ENCODE results near the gene CEACAM3. TPM values are rescaled to one million over a fixed set of nuclear protein-coding genes. Genes with fewer than 3 reads are reported as not detected.

CEACAM3 gene
- total and polyA plus RNA-seq, 9 of the 15 experiments (the other 6 are each of a cell fraction or from before 2014, with no cell fraction given) = not detected

- TF ChIP-seq ATF3 (IDR thresholded peaks at IDR 0.05) = peak; percentile 66; the same call in 1 of the 2 replicates
- TF ChIP-seq ATF3 (CRISPR knock-in tag; conservative IDR thresholded peaks at IDR 0.05) = no peak
- no peak for TF ChIP-seq CREB1 (IDR thresholded peaks at IDR 0.05)
- TF ChIP-seq CREB1 (CRISPR knock-in tag; IDR thresholded peaks at IDR 0.05) = no peak
- no peak for TF ChIP-seq STAT5A (IDR thresholded peaks at IDR 0.05; ENCODE audit: borderline replicate concordance, low read length)
Measured at GRCh38 chr19:41839211-41839610, 42.8 kb downstream of the CEACAM3 start (continued).

- ATAC-seq = peak; percentile 90
- DNase-seq (ENCODE audit: extremely low read depth in 1 of 4, low spot score in 3 of 4) = peak; percentile 69 to 89 (median 78)
- Histone ChIP-seq H2AFZ (ENCODE audit: low read depth, low read length) (peak overlapping the region; percentile 66), H4K20me1 (replicated peaks; ENCODE audit: control insufficient read depth, insufficient read depth, low read length) (no peaks in the 10 kb centered on the region), H3K27ac (ENCODE audit: extremely low read depth, low read depth, low read length) (peak overlapping the region; percentile 32; the same call in 1 of the 3 replicates), H3K9me3 (replicated peaks; ENCODE audit: control insufficient read depth, insufficient read depth, low read depth, low read length) (peaks cover 2% of the 10 kb centered on the region; the same call in 1 of the 2 replicates), H3K27me3 (ENCODE audit: control insufficient read depth in 2 of 2, insufficient read depth in 2 of 2, low read length in 2 of 2) (no peaks in the 10 kb centered on the region), H3K9ac (ENCODE audit: insufficient read depth in 1 of 2, low read depth in 2 of 2, low read length in 2 of 2) (no peak overlapping the region; a peak in 2 of 4 replicates), H3K4me2 (ENCODE audit: insufficient read depth, low read length) (peak overlapping the region; percentile 64), H3K9me1 (ENCODE audit: control insufficient read depth, insufficient read depth, low read length) (no peaks in the 10 kb centered on the region), H3K4me1 (replicated peaks in 1 of 2; ENCODE audit: control insufficient read depth in 2 of 2, insufficient read depth in 2 of 2, low read length in 2 of 2) (peaks cover 27 to 32% of the 10 kb centered on the region in 2 experiments; a peak in 4 of 5 replicates), H3K79me2 (ENCODE audit: control insufficient read depth, insufficient read depth, low read length) (no peaks in the 10 kb centered on the region), H3K36me3 (ENCODE audit: control insufficient read depth, insufficient read depth, low read length) (no peaks in the 10 kb centered on the region), H3K4me3 (no peak overlapping the region)
- 0% methylated on average over 6 of the region's 7 CpGs for WGBS (ENCODE audit: insufficient coverage, low coverage, missing lambda C conversion rate)
- in situ Hi-C loops (cut with MboI) = no loop called here
- peak; percentile 86 for FAIRE-seq
- CTCF ChIA-PET (ENCODE audit: low intra/inter-chr PET ratio) = no interaction called here
- intact Hi-C loops (cut with micrococcal nuclease) = loop anchor here (2.0 kb wide), 1 partner anchor 17 kb away; the partner anchor contains the start of gene RPS19
- no TSS peak for BruUV-seq (replicated peaks)
- POLR2A ChIA-PET = interaction anchor here (0.6 to 2.3 kb wide), 4 partner anchors 17 to 268 kb away, joined by 3 to 23 read pairs (median 4); partner anchors contain the start of gene RPS19
- 0 out of 2 replicates have a peak, but pooled peaks have one; percentile 28 for TF ChIP-seq ZEB2 (IDR thresholded peaks at IDR 0.05)
- no peak for TF ChIP-seq MBD2 (IDR thresholded peaks at IDR 0.05; ENCODE audit: borderline replicate concordance, low read depth)
- no peak for TF ChIP-seq NFIC (IDR thresholded peaks at IDR 0.05)
- peak; percentile 86 for TF ChIP-seq HMBOX1 (IDR thresholded peaks at IDR 0.05)
- TF ChIP-seq ZNF766 (CRISPR knock-in tag; conservative IDR thresholded peaks at IDR 0.05) = peak; percentile 81
- TF ChIP-seq RB1 (IDR thresholded peaks at IDR 0.05; ENCODE audit: low read depth) = no peak
- TF ChIP-seq HDAC8 (tag; IDR thresholded peaks at IDR 0.05) = no peak
- 0 out of 3 replicates have a peak, but pooled peaks of 1 of the 2 experiments have one; percentile 25 for TF ChIP-seq CBX3 (IDR thresholded peaks at IDR 0.05; ENCODE audit: borderline replicate concordance in 1 of 2, low read length in 2 of 2)
- TF ChIP-seq HDAC2 (IDR thresholded peaks at IDR 0.05) = 0 out of 2 replicates have a peak, but pooled peaks have one; percentile 38
- peak; percentile 63 for TF ChIP-seq EGR1 (conservative IDR thresholded peaks at IDR 0.05)
- no peak for TF ChIP-seq ZNF12 (CRISPR knock-in tag; IDR thresholded peaks at IDR 0.05)
- TF ChIP-seq CBFA2T3 (IDR thresholded peaks at IDR 0.05) = peak; percentile 67
- 0 out of 2 replicates have a peak, but pooled peaks have one; percentile 16 for TF ChIP-seq RNF2 (IDR thresholded peaks at IDR 0.05)
- TF ChIP-seq ZFP1 (CRISPR knock-in tag; IDR thresholded peaks at IDR 0.05) = no peak
- 0 out of 2 replicates have a peak, but pooled peaks have one; percentile 15 for TF ChIP-seq TEAD4 (IDR thresholded peaks at IDR 0.05; ENCODE audit: low read length)
- TF ChIP-seq TEAD4 (CRISPR knock-in tag; IDR thresholded peaks at IDR 0.05; ENCODE audit: borderline replicate concordance) = no peak
- peak; percentile 72; the same call in 1 of the 2 replicates for TF ChIP-seq LEF1 (IDR thresholded peaks at IDR 0.05)
- TF ChIP-seq IRF1 (CRISPR knock-in tag; IDR thresholded peaks at IDR 0.05; ENCODE audit: borderline replicate concordance) = no peak
- TF ChIP-seq DPF2 (IDR thresholded peaks at IDR 0.05) = peak; percentile 79
Measured at GRCh38 chr19:41843371-41843770, 47.0 kb downstream of the CEACAM3 start.

All from K562 (cell line).